ENCODE measurements around the gene SLC38A11.

DNA sequence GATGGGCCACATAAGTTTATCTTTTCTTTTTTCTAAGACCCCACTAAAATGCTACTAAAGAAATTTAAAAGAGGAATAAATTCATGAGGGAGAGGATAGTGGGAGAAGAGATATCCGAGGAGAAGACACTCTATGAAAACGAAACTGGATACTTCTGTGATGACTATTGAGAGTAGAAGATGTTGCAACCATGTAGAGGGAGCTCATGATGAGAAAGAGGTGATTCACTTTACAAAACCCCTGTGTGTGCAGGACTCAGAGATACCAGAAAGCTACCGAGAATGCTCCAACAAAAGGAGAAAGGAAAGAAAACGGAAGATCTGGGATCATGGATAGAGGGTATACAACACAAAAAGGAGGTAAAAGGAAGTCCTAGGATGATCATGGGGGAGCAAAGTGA is 34.9 kb downstream of the SLC38A11 start:
- TF ChIP-seq EP300 (IDR thresholded peaks at IDR 0.05) (no peak), POLR2A (IDR thresholded peaks at IDR 0.05; ENCODE audit: low read depth) (no peak), POLR2AphosphoS5 (IDR thresholded peaks at IDR 0.05) (no peak)
- TF ChIP-seq, protein P1, sequence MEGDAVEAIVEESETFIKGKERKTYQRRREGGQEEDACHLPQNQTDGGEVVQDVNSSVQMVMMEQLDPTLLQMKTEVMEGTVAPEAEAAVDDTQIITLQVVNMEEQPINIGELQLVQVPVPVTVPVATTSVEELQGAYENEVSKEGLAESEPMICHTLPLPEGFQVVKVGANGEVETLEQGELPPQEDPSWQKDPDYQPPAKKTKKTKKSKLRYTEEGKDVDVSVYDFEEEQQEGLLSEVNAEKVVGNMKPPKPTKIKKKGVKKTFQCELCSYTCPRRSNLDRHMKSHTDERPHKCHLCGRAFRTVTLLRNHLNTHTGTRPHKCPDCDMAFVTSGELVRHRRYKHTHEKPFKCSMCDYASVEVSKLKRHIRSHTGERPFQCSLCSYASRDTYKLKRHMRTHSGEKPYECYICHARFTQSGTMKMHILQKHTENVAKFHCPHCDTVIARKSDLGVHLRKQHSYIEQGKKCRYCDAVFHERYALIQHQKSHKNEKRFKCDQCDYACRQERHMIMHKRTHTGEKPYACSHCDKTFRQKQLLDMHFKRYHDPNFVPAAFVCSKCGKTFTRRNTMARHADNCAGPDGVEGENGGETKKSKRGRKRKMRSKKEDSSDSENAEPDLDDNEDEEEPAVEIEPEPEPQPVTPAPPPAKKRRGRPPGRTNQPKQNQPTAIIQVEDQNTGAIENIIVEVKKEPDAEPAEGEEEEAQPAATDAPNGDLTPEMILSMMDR (IDR thresholded peaks at IDR 0.05) = no peak
